ENCODE data around the gene DIAPH2. TPM values are rescaled to one million over a fixed set of nuclear protein-coding genes. Genes with fewer than 3 reads are reported as not detected.

DIAPH2 gene
- total and polyA plus RNA-seq, 2 donors (not counting 1 experiment from before 2014, with no cell fraction given): 4.2 to 32.4 TPM

DNA sequence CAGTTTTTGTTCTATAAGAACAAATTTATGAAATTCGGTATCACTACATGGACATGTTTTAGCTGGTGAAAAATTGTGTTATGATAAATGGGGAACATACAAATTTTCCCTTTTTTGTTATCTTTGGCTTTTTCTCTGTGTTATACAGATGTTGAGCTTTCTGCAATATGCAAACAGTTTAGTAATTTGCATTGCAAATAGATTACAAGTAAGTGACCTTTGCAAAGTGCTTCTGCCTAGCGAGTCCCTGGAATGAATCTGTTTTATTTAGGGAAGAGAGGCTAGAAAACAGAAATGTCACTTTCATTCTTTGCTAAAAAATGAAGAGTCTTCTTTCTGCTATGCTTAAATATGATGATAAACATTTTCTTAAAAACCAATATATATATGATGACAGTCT lies 660.1 kb downstream of the DIAPH2 start:
- CTCF ChIA-PET: interaction anchor here (0.7 kb wide), 1 partner anchor 586 kb away, joined by 3 read pairs; no protein-coding TSS in a partner anchor
- H3K4me2 ChIP-seq (replicated peaks; ENCODE audit: low read depth, low read length, poor library complexity, severe bottlenecking): no peak overlapping the region
- H3K79me2 ChIP-seq (ENCODE audit: control insufficient read depth, insufficient read depth, low read length): no peaks in the 10 kb centered on the region
- no peak overlapping the region for H3K27ac ChIP-seq (ENCODE audit: low read length in 2 of 2)
- H3K36me3 ChIP-seq (replicated peaks in 1 of 2; ENCODE audit: control extremely low read depth in 1 of 2, control insufficient read depth in 1 of 2, extremely low read depth in 1 of 2, insufficient read depth in 2 of 2, low read length in 1 of 2): no peaks in the 10 kb centered on the region
- ATAC-seq (ENCODE audit: low read depth): no peak
- H2AFZ ChIP-seq (ENCODE audit: insufficient read depth, low read depth, low read length, poor library complexity, severe bottlenecking): no peak overlapping the region
- no CpG with 5 or more reads among the region's 2 CpGs for WGBS (ENCODE audit: insufficient coverage)
- Mint-ChIP-seq H3K4me1 (peaks cover 16% of the 10 kb centered on the region), H3K9me3 (ENCODE audit: insufficient read depth) (no peaks in the 10 kb centered on the region), H3K27ac (no peak overlapping the region), H3K4me3 (no peak overlapping the region), H3K27me3 (no peaks in the 10 kb centered on the region)
- H3K27me3 ChIP-seq (replicated peaks in 1 of 4; ENCODE audit: control extremely low read depth in 1 of 4, control insufficient read depth in 3 of 4, insufficient read depth in 4 of 4, low read length in 3 of 4): no peaks in the 10 kb centered on the region
- intact Hi-C loops (cut with micrococcal nuclease): no loop called here
- no peaks in the 10 kb centered on the region for H3K9me3 ChIP-seq (ENCODE audit: control extremely low read depth in 1 of 3, control insufficient read depth in 2 of 3, insufficient read depth in 1 of 3, low read length in 2 of 3)
- no peaks in the 10 kb centered on the region for H4K20me1 ChIP-seq (ENCODE audit: control insufficient read depth, insufficient read depth, low read length, poor library complexity, severe bottlenecking)
- peaks cover 0 to 3% of the 10 kb centered on the region in 2 donors for H3K4me1 ChIP-seq (ENCODE audit: control insufficient read depth in 2 of 2, insufficient read depth in 2 of 2, low read length in 2 of 2)
- POLR2A ChIA-PET: no interaction called here
- no peak for DNase-seq
- H3K9ac ChIP-seq (ENCODE audit: low read length): no peak overlapping the region
- TF ChIP-seq, protein P1, sequence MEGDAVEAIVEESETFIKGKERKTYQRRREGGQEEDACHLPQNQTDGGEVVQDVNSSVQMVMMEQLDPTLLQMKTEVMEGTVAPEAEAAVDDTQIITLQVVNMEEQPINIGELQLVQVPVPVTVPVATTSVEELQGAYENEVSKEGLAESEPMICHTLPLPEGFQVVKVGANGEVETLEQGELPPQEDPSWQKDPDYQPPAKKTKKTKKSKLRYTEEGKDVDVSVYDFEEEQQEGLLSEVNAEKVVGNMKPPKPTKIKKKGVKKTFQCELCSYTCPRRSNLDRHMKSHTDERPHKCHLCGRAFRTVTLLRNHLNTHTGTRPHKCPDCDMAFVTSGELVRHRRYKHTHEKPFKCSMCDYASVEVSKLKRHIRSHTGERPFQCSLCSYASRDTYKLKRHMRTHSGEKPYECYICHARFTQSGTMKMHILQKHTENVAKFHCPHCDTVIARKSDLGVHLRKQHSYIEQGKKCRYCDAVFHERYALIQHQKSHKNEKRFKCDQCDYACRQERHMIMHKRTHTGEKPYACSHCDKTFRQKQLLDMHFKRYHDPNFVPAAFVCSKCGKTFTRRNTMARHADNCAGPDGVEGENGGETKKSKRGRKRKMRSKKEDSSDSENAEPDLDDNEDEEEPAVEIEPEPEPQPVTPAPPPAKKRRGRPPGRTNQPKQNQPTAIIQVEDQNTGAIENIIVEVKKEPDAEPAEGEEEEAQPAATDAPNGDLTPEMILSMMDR (IDR thresholded peaks at IDR 0.05): no peak
- TF ChIP-seq EZH2 (IDR thresholded peaks at IDR 0.05; ENCODE audit: borderline replicate concordance, insufficient read depth, low read depth, low read length, poor library complexity, severe bottlenecking): no peak
- H3K4me3 ChIP-seq (ENCODE audit: control extremely low read depth in 1 of 5, extremely low read depth in 1 of 5, insufficient read depth in 1 of 5, low read depth in 2 of 5, low read length in 4 of 5): no peak overlapping the region

GRCh38 chrX:97358941-97359340 lies 674.3 kb downstream of the DIAPH2 start:
- CTCF ChIA-PET: no interaction called here
- TF ChIP-seq EZH2 (IDR thresholded peaks at IDR 0.05; ENCODE audit: borderline replicate concordance, insufficient read depth, low read depth, low read length, poor library complexity, severe bottlenecking): no peak
- TF ChIP-seq, protein P1 (IDR thresholded peaks at IDR 0.05): no peak
- H4K20me1 ChIP-seq (ENCODE audit: control insufficient read depth, insufficient read depth, low read length, poor library complexity, severe bottlenecking): no peaks in the 10 kb centered on the region
- no peak overlapping the region for H3K4me2 ChIP-seq (replicated peaks; ENCODE audit: low read depth, low read length, poor library complexity, severe bottlenecking)
- Mint-ChIP-seq H3K4me1 (peaks cover 5% of the 10 kb centered on the region), H3K27ac (no peak overlapping the region), H3K9me3 (ENCODE audit: insufficient read depth) (no peaks in the 10 kb centered on the region), H3K4me3 (no peak overlapping the region), H3K27me3 (no peaks in the 10 kb centered on the region)
- H3K9me3 ChIP-seq (ENCODE audit: control extremely low read depth in 1 of 3, control insufficient read depth in 2 of 3, insufficient read depth in 1 of 3, low read length in 2 of 3): no peaks in the 10 kb centered on the region
- no peak overlapping the region for H3K4me3 ChIP-seq (ENCODE audit: control extremely low read depth in 1 of 5, extremely low read depth in 1 of 5, insufficient read depth in 1 of 5, low read depth in 2 of 5, low read length in 4 of 5)
- ATAC-seq (ENCODE audit: low read depth) (no peak), DNase-seq (no peak)
- no peaks in the 10 kb centered on the region for H3K4me1 ChIP-seq (ENCODE audit: control insufficient read depth in 2 of 2, insufficient read depth in 2 of 2, low read length in 2 of 2)
- H3K36me3 ChIP-seq (replicated peaks in 1 of 2; ENCODE audit: control extremely low read depth in 1 of 2, control insufficient read depth in 1 of 2, extremely low read depth in 1 of 2, insufficient read depth in 2 of 2, low read length in 1 of 2): no peaks in the 10 kb centered on the region
- H3K79me2 ChIP-seq (ENCODE audit: control insufficient read depth, insufficient read depth, low read length): no peaks in the 10 kb centered on the region
- no peak overlapping the region for H2AFZ ChIP-seq (ENCODE audit: insufficient read depth, low read depth, low read length, poor library complexity, severe bottlenecking)
- WGBS (ENCODE audit: insufficient coverage): no CpG with 5 or more reads among the region's 2 CpGs
- H3K27me3 ChIP-seq (replicated peaks in 1 of 4; ENCODE audit: control extremely low read depth in 1 of 4, control insufficient read depth in 3 of 4, insufficient read depth in 4 of 4, low read length in 3 of 4): no peaks in the 10 kb centered on the region
- intact Hi-C loops (cut with micrococcal nuclease): no loop called here
- POLR2A ChIA-PET: no interaction called here
- no peak overlapping the region for H3K27ac ChIP-seq (ENCODE audit: low read length in 2 of 2)
- H3K9ac ChIP-seq (ENCODE audit: low read length): no peak overlapping the region

All from B cell (primary cell).